Measurements from ENCODE around the gene ZNF444.

ZNF444 gene

GRCh38 chr19:56118666-56119581, 22.2 kb upstream of the ZNF444 start:
- TF ChIP-seq CTCF (conservative IDR thresholded peaks at IDR 0.05; ENCODE audit: low read length) = no peak
- peak overlapping the region; percentile 69 for H3K4me3 ChIP-seq (ENCODE audit: low read length)
- no peak for DNase-seq (ENCODE audit: low read depth)

GRCh38 chr19:56119582-56119978, 21.5 kb upstream of the ZNF444 start:
- H3K4me3 ChIP-seq (ENCODE audit: low read length) = peak overlapping the region; percentile 69
- DNase-seq (ENCODE audit: low read depth) = peak; percentile 55
- no peak for TF ChIP-seq CTCF (conservative IDR thresholded peaks at IDR 0.05; ENCODE audit: low read length)

GRCh38 chr19:56120002-56120370, 21.1 kb upstream of the ZNF444 start:
- no peak for TF ChIP-seq CTCF (conservative IDR thresholded peaks at IDR 0.05; ENCODE audit: low read length)
- no peak for DNase-seq (ENCODE audit: low read depth)
- H3K4me3 ChIP-seq (ENCODE audit: low read length) = peak overlapping the region; percentile 69

- TF ChIP-seq CTCF (conservative IDR thresholded peaks at IDR 0.05; ENCODE audit: low read length) = peak; percentile 18
- DNase-seq (ENCODE audit: low read depth) = peak; percentile 70
- peak overlapping the region; percentile 69 for H3K4me3 ChIP-seq (ENCODE audit: low read length)
These were observed 20.5 kb upstream of the ZNF444 start for GRCh38 chr19:56120371-56121179.

GRCh38 chr19:56121180-56122167, 19.6 kb upstream of the ZNF444 start, which contains the start of gene ZNF787:
Gene ZNF787, minus strand, starts transcription at chr19:56121295. Its CDS starts 18,078 bp downstream, at chr19:56103217.
- no peak for TF ChIP-seq CTCF (conservative IDR thresholded peaks at IDR 0.05; ENCODE audit: low read length)
- DNase-seq (ENCODE audit: low read depth) = peak; percentile 97
- H3K4me3 ChIP-seq (ENCODE audit: low read length) = peak within 1 kb of the TSS; percentile 69

GRCh38 chr19:56123266-56123891, 17.7 kb upstream of the ZNF444 start:
- H3K4me3 ChIP-seq (ENCODE audit: low read length) = no peak overlapping the region

More at GRCh38 chr19:56123266-56123891, 17.7 kb upstream of the ZNF444 start:
- TF ChIP-seq CTCF (conservative IDR thresholded peaks at IDR 0.05; ENCODE audit: low read length) = no peak
- DNase-seq (ENCODE audit: low read depth) = no peak
